Hepatocyte (in vitro differentiated cells): Measurements from ENCODE around the gene THNSL1.

Experiments used
- CTCF ChIP-seq: fragments of 200-600 bp; sonication (generic); IDR thresholded peaks from 2 replicates; pipeline ENCODE4 v1.5.1; 2016; ENCODE audit warnings: antibody characterized with exemption, mild to moderate bottlenecking; ENCODE audit not compliant: poor library complexity
- EZH2 ChIP-seq: fragments of 200-600 bp; sonication (generic); IDR thresholded peaks from 2 replicates; pipeline ENCODE4 v1.6.1; 2016; ENCODE audit warnings: antibody characterized with exemption, mild to moderate bottlenecking, borderline replicate concordance

- TF ChIP-seq CTCF (no peak), EZH2 (no peak)
Measured at GRCh38 chr10:24982319-24983112, 33.9 kb upstream of the THNSL1 start.
